Fibroblast of villous mesenchyme (primary cell): ENCODE data around the gene STAT5A. TPM values are rescaled to one million over a fixed set of nuclear protein-coding genes. Genes with fewer than 3 reads are reported as not detected.
A peak's percentile ranks its signal among the peaks of the same experiment; 100 is the strongest.

Experiments
- DNase-seq: peaks from one replicate; pipeline ENCODE4 v3.0.0-alpha.2; 2010; ENCODE audit warnings: low read depth
- H3K4me3 ChIP-seq: 2 replicates; pipeline ENCODE4 v1.5.1; 2011; ENCODE audit warnings: low read depth, mild to moderate bottlenecking, low read length
- CTCF ChIP-seq: IDR thresholded peaks from 2 replicates; pipeline ENCODE4 v1.5.1; 2012; ENCODE audit warnings: low read depth, mild to moderate bottlenecking, low read length; ENCODE audit not compliant: insufficient read depth
- total RNA-seq: library from RNA; depleted of rRNA; stranded (reverse); fragments of >200 nt; gene quantifications from 2 replicates; pipeline ENCODE4 v1.2.3, GENCODE V29; 2012

Gene STAT5A
- total RNA-seq, 1 donor: 13.8 TPM

- DNase-seq: no peak
- no peak for TF ChIP-seq CTCF
- H3K4me3 ChIP-seq: no peak overlapping the region
These were observed 17.5 kb downstream of the STAT5A start for GRCh38 chr17:42305543-42306384.

- DNase-seq: no peak
- TF ChIP-seq CTCF: no peak
- H3K4me3 ChIP-seq: no peak overlapping the region
These were observed 18.0 kb downstream of the STAT5A start for GRCh38 chr17:42306385-42306667.

GRCh38 chr17:42307362-42307927 is 19.1 kb downstream of the STAT5A start:
- H3K4me3 ChIP-seq: no peak overlapping the region
- DNase-seq: no peak
- TF ChIP-seq CTCF: no peak

- DNase-seq: no peak
- TF ChIP-seq CTCF: no peak
- H3K4me3 ChIP-seq: peak overlapping the region; percentile 12
These were observed 20.1 kb downstream of the STAT5A start for GRCh38 chr17:42308446-42308845.

- DNase-seq: no peak
- no peak overlapping the region for H3K4me3 ChIP-seq
- TF ChIP-seq CTCF: no peak
These were observed 20.8 kb downstream of the STAT5A start for GRCh38 chr17:42309142-42309541.

- TF ChIP-seq CTCF: peak; percentile 15
- no peak overlapping the region for H3K4me3 ChIP-seq
- no peak for DNase-seq
These were observed 21.9 kb downstream of the STAT5A start for GRCh38 chr17:42309986-42310786.
